Measurements from ENCODE around the gene MOB4. TPM values are rescaled to one million over a fixed set of nuclear protein-coding genes. Genes with fewer than 3 reads are reported as not detected.
A peak's percentile ranks its signal among the peaks of the same experiment; 100 is the strongest.

Gene MOB4
- polyA plus RNA-seq, 3 donors, result 14.8 to 32.4 (median 30.4) TPM

DNA sequence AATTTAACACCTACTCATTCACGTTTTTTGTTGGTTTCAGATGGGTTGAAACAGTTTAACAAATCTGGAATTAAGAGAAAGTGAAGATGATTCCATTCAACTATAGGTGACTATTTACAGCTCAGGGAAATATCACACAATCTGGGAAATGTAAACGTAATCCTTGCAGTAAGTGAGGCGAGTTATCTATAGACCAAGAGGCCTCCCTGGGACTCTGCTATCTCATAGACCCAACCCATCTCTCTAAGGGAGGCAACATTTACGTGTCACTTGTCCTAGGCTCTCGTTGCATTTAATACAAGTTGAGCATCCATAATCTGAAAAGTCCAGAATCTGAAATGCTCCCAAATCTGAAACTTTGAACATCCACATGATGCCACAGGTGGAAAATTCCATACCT is 2.0 kb upstream of the MOB4 start:
- Histone ChIP-seq H3K36me3 (replicated peaks in 1 of 2; ENCODE audit: control insufficient read depth in 1 of 2, insufficient read depth in 2 of 2, low read length in 2 of 2) (no peaks in the 10 kb centered on the region), H3K27me3 (ENCODE audit: control insufficient read depth in 2 of 2, insufficient read depth in 2 of 2, low read length in 2 of 2) (no peaks in the 10 kb centered on the region), H4K20me1 (ENCODE audit: insufficient read depth, low read length) (peaks cover 17% of the 10 kb centered on the region), H3K27ac (ENCODE audit: low read depth in 1 of 2, low read length in 2 of 2) (no peak overlapping the region), H3K9ac (ENCODE audit: insufficient read depth, low read length, poor library complexity, severe bottlenecking) (no peak overlapping the region), H3K4me2 (replicated peaks; ENCODE audit: extremely low read depth, low read length, poor library complexity, severe bottlenecking) (no peak overlapping the region), H3K9me3 (replicated peaks in 1 of 2; ENCODE audit: control insufficient read depth in 1 of 2, insufficient read depth in 1 of 2, low read length in 2 of 2) (no peaks in the 10 kb centered on the region), H3K79me2 (ENCODE audit: insufficient read depth, low read length) (peaks cover 31% of the 10 kb centered on the region), H3K4me3 (replicated peaks in 1 of 3; ENCODE audit: low read depth in 2 of 3, low read length in 3 of 3) (no peak overlapping the region), H3K4me1 (ENCODE audit: control insufficient read depth in 1 of 2, insufficient read depth in 2 of 2, low read length in 2 of 2) (peaks cover 15 to 27% of the 10 kb centered on the region in 2 donors), H2AFZ (ENCODE audit: insufficient read depth, low read depth, low read length, poor library complexity, severe bottlenecking) (no peak overlapping the region)
- Mint-ChIP-seq H3K4me1 (peaks cover 22% of the 10 kb centered on the region), H3K36me3 (peaks cover 2 to 6% of the 10 kb centered on the region in 2 donors), H3K4me3 (no peak overlapping the region), H3K27ac (no peak overlapping the region), H3K27me3 (ENCODE audit: low read depth in 3 of 3) (no peaks in the 10 kb centered on the region), H3K9me3 (peaks cover 0 to 1% (median 0%) of the 10 kb centered on the region in 7 donors)
- intact Hi-C loops (cut with micrococcal nuclease), result loop anchor here in 1 of 2 donors (2.0 to 10.0 kb wide), 2 partner anchors 13 to 191 kb away; partner anchors contain the start of genes HSPE1 and MARS2
- TF ChIP-seq CTCF (IDR thresholded peaks at IDR 0.05), result no peak
- 100% methylated on average over 3 of the region's 5 CpGs for WGBS (ENCODE audit: insufficient coverage)
- no peak for DNase-seq

DNA sequence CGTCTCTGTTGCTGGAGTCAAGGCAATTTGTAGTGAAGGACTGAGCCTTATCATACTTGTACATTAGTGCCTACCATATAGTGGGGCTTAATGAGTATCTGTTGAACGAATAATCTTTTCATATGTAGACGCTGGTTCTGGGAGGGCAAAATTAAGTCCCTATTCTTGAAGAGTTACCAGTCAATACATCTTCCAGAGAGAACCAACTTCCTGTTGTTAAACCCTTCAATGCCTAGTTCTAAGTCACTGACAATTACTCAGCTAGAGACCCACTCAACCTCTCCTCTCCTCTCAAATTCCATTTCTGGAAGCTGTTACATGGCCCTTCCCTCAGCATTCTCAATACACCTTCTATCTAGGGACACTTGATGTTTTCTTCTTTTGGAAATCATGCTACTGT is 1.1 kb upstream of the MOB4 start:
- peak overlapping the region; percentile 88 to 96 for H3K4me3 Mint-ChIP-seq
- Histone ChIP-seq H3K27me3 (ENCODE audit: control insufficient read depth in 2 of 2, insufficient read depth in 2 of 2, low read length in 2 of 2) (no peaks in the 10 kb centered on the region), H2AFZ (ENCODE audit: insufficient read depth, low read depth, low read length, poor library complexity, severe bottlenecking) (peak overlapping the region; percentile 94), H3K27ac (ENCODE audit: low read depth in 1 of 2, low read length in 2 of 2) (peak overlapping the region in 1 of 2 donors; percentile 95), H4K20me1 (ENCODE audit: insufficient read depth, low read length) (peaks cover 25% of the 10 kb centered on the region), H3K9me3 (replicated peaks in 1 of 2; ENCODE audit: control insufficient read depth in 1 of 2, insufficient read depth in 1 of 2, low read length in 2 of 2) (no peaks in the 10 kb centered on the region), H3K9ac (ENCODE audit: insufficient read depth, low read length, poor library complexity, severe bottlenecking) (peak overlapping the region; percentile 92), H3K4me1 (ENCODE audit: control insufficient read depth in 1 of 2, insufficient read depth in 2 of 2, low read length in 2 of 2) (peaks cover 15 to 27% of the 10 kb centered on the region in 2 donors), H3K4me2 (replicated peaks; ENCODE audit: extremely low read depth, low read length, poor library complexity, severe bottlenecking) (peak overlapping the region; percentile 91), H3K4me3 (replicated peaks in 1 of 3; ENCODE audit: low read depth in 2 of 3, low read length in 3 of 3) (peak overlapping the region; percentile 78 to 88 (median 87)), H3K79me2 (ENCODE audit: insufficient read depth, low read length) (peaks cover 40% of the 10 kb centered on the region), H3K36me3 (replicated peaks in 1 of 2; ENCODE audit: control insufficient read depth in 1 of 2, insufficient read depth in 2 of 2, low read length in 2 of 2) (peaks cover 0 to 2% of the 10 kb centered on the region in 2 donors)
- peaks cover 0 to 1% (median 0%) of the 10 kb centered on the region in 7 donors for H3K9me3 Mint-ChIP-seq
- peak in 2 of 3 donors; percentile 21 to 32 for DNase-seq
- intact Hi-C loops (cut with micrococcal nuclease), result loop anchor here in 1 of 2 donors (2.0 to 10.0 kb wide), 3 partner anchors 14 to 190 kb away; partner anchors contain the start of genes HSPE1 and MARS2
- peaks cover 2 to 10% of the 10 kb centered on the region in 2 donors for H3K36me3 Mint-ChIP-seq
- peak overlapping the region; percentile 92 to 98 (median 96) for H3K27ac Mint-ChIP-seq
- 72% methylated on average over 2 of the region's 3 CpGs for WGBS (ENCODE audit: insufficient coverage)
- H3K27me3 Mint-ChIP-seq (ENCODE audit: low read depth in 3 of 3), result no peaks in the 10 kb centered on the region
- H3K4me1 Mint-ChIP-seq, result peaks cover 22% of the 10 kb centered on the region
- no peak for TF ChIP-seq CTCF (IDR thresholded peaks at IDR 0.05)
